HG02588 (cell line): ENCODE measurements around the gene NCF1.
"Not testable (repeated sequence)": the region's sequence is repeated elsewhere in the genome, so short reads cannot be mapped to it uniquely, and the experiment has no call there.

Experiments used
- ATAC-seq: cut with Tn5 transposase; IDR thresholded peaks from one replicate; pipeline ENCODE4 v1.9.1; 2021; ENCODE audit warnings: mild to moderate bottlenecking, moderate library complexity; ENCODE audit not compliant: unreplicated experiment

The NCF1 gene

DNA sequence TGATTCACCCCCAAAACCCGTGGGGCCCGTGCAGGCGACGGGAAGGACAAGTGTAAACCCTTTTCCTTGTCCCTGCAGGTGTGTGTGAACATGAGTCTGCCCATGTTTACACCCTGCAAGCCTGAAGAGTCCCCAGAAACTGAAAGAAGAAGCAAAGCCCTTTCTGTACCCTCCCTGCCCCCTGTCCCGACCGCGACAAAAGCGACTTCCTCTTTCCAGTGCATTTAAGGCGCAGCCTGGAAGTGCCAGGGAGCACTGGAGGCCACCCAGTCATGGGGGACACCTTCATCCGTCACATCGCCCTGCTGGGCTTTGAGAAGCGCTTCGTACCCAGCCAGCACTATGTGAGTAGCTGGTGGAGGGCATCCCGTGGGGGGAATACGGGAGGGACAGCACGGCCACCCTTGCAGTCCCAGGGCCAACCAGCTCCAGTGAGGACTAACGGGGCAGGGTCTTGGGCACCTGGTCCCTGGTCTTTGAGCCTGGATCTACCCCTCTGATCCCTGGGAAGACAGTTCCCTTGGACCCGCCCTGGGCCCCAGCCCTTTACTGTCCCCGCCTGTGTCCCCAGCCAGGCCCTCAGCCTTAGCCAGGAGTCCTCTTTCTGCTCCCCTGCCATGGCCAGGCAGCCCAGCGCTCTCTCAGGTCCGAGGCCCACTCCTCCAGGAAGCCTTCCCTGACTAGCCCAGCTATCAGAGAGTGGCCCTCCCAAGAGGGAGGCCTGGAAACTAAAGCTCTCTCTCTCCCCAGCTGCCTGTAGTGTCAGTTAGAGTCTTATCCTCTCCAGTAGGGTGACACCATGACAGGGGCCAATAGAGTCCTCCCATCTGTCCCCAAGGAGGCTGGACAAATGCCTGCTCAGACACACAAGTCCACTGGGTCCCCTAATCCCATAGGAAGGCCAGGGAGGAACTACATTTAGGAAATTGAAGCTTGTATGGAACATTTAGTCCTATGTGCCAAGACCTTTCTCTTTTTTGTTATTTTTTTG lies at the start of gene NCF1:
NCF1 (plus strand) TSS at position 252 of the 991 bp plus-strand sequence; CDS start at position 273, 21 bp downstream.
- ATAC-seq: peak; percentile 80

DNA sequence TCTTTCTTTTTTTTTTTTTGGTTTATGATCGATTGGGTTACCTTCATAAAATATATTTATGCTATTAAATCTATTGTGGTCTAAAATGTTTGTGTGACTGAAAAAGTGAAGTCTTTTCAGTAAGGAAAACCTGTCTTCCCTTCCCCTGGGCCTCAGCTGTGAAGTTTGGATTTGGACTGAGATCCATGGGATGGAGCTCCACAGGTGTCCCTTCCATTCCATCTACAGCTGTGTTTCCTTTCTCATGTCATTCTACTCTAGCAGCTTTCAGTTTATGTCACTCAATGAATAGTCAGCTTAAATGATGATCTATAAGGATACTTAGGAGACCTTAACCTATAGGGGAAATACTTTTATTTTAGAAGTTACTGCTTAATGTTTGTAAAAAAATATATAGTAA lies 48.0 kb upstream of the NCF1 start:
- ATAC-seq: no peak

DNA sequence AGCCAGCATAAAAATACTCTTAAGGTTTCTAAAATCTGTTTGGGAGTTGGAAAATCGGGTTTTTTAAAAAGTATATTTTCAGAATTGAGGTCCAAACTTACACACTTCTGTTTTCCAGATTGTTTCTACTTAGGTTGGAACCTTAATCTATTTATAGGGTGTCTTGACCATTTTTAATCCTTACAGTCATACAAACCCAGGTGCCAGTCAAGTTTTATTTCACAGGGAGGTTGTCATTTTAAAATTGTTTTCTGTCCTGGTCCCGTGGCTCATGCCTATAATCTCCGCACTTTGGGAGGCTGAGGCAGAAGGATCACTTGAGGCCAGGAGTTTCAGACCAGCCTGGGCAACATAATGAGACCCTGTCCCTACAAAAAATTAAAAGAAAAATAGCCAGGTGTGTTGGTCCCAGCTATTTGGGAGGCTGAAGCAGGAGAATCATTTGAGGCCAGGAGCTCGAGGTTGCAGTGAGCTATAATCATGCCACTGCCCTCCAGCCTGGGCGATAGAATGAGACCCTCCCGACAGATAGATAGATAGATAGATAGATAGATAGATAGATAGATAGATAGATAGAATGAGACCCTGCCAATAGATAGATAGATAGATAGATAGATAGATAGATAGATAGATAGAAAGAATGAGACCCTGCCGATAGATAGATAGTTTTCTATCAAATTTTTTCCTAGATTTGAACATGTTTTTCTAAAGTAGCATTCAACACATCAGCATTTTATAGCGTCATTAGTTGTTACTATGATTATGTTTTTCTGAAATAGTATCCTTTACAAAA lies 47.3 kb upstream of the NCF1 start:
- ATAC-seq: no peak

DNA sequence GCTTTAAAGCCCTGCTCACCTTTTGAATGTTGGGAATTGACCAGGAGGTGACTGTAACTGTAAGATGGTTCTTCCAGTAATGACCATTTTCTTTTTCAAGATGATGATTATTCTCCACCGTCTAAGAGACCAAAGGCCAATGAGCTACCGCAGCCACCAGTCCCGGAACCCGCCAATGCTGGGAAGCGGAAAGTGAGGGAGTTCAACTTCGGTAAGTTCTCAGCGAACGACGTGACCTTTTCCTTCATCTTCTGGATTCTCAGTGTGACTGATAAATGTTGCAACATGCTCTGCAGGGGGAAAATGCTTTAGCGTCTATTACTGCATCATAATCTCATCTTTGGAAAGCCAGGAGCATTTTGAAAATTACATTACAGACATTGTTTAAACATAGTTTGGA lies 45.1 kb upstream of the NCF1 start:
- not testable (repeated sequence) for ATAC-seq

DNA sequence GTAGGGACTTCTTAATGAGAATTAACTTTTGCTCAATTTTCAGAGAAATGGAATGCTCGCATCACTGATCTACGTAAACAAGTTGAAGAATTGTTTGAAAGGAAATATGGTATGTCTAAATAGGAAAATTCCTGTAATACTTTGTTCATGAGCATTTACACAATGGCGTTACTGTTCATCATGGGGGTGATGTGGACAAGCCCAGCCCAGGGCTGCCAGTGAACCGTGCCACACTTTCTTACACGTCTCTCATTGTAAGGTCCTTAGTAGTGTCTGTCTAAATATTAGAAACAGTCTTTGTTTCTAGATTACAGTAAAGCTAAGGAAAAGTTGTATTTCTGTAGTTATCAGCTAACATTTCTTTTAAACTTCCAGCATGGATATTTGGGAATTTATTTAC lies 43.6 kb upstream of the NCF1 start:
- ATAC-seq: not testable (repeated sequence)

DNA sequence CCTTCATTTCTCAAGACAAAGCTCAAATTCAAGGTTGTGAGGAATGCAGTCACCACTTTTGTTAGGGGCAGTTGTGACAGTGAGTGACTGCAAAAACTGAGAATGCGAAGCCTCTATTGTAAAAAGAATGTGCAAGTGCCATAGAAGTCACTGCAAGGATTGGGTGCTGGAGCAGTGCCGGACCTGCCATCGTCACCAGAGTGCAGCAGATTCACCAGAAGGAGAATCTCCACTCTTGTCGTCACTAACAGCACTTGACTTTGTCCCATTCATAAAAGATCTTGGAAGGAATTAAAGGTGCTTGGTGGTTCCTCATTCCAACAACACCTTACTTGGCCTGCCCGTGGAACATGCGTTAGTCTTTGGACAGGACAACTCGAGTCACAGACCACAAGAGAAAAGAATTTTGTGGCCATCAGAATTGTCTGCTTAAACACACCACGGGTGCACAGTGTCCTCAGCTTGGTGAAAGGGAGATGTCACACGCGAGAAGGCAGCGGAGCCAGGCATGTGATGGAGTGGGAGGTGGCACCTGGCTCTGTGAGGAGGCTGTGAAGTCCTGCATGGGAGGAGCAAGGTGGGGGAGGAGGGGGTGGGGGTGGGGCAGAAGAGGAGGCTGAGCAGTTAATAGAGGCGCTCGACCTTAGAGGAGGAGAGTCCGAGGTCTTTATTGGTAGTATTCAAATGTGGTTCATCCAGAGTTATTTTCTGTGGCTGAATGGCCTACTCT lies 33.7 kb upstream of the NCF1 start:
- ATAC-seq: not testable (repeated sequence)

DNA sequence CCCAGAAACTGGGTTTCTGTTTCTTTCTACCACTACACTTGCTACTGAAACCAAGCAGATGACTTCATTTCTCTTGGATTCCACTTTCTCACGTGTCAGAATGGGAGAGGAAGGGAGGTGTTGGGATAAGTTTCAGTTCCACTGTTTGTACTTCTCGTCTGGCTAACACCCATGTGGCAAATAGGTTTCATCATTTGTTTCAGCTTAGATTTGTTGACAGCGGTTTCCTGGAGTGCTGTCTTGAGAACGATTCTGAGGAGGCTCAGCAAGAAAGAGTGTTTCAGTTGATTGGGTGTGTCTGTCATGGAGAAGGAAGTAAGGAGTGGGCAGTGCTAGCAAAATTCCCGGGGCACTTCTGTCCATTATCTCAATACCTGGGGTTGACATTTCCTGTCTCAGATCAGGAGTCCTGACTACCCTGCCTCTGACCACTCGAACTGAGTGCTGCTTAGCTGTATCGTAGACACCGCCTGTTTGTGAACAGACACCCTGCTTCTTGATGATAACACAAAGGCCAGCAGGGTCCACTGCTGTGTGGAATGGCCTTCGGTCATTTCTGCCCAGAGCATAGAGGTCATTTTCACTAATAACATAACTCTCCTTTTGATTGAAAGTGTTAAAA lies 29.8 kb upstream of the NCF1 start:
- not testable (repeated sequence) for ATAC-seq

DNA sequence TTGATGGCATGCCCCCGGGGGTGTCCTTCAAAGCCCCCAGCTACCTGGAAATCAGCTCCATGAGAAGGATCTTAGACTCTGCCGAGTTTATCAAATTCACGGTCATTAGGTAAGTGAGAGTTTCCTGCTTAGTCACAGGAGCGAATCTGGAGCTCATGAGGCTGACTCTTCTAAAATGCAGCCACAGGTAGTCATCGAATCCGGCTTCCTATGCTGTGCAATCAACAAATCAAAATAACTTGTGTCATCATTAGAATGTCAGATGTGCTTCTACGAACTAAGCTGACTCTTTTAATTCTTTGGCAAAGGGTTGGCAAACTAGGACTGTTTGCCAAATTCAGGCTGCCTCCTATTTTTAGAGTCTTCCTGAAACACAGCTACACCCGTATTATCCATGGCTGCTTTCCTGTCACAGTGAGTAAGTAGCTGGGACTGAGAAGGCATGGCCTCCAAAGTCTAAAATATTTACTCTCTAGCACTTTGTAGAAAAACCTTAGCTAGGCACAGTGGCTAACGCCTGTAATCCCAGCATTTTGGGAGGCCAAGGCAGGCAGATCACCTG lies 19.8 kb upstream of the NCF1 start:
- not testable (repeated sequence) for ATAC-seq

DNA sequence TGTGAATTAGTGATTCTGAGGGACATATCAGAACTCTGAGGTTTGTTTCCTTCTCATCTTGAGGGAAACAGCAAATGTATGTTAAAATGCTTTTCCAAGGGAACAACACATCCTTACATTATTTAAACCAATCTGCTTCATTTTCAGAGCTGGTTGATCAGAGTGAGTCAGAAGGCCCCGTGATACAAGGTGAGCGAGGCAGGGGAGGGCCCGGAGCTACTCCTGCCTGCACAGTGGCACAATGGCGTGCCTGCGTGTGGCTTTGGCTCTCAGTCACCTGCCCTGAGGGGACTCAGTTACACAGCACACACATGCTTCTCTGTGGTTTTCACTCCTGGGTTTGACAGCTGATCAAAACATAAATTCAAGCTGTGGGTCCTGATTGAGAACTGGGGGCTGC lies 17.1 kb upstream of the NCF1 start:
- not testable (repeated sequence) for ATAC-seq

DNA sequence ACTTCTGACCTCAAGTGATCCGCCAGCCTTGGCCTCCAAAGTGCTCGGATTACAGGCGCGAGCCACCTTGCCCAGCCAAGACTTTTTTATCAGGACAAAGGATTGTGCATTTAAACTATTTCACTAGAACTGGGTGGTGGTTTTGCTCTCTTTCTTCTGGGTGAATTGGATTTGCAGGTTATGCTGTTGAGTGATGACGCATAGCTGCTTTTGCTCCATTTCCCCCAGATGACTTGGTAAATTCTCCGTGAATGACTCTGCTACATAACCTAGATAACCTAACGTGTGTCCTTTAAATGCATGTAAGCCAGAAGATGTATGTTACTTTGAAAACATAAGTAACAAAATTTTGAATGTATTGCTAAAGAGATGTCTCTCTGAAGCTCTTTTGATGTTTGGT lies 15.5 kb upstream of the NCF1 start:
- not testable (repeated sequence) for ATAC-seq

DNA sequence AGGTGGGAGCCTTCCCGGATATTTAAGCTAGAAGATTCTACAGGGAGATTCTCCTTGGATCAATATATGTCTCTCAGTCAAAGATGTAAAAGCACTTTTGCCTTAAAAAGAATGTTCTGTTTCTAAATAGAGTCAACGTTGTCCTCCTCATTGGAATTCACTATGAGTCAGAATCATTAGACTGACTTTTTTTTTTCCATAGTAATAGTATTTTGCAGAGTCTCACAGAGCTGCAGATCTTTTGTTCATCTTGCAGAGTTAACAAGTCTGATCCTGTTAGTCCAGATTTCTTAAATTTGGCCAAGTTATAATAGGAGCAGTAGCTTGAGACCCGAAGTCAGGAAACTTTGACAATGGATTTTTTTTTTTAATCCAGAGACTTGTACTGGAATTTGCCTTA lies 14.8 kb upstream of the NCF1 start:
- not testable (repeated sequence) for ATAC-seq

DNA sequence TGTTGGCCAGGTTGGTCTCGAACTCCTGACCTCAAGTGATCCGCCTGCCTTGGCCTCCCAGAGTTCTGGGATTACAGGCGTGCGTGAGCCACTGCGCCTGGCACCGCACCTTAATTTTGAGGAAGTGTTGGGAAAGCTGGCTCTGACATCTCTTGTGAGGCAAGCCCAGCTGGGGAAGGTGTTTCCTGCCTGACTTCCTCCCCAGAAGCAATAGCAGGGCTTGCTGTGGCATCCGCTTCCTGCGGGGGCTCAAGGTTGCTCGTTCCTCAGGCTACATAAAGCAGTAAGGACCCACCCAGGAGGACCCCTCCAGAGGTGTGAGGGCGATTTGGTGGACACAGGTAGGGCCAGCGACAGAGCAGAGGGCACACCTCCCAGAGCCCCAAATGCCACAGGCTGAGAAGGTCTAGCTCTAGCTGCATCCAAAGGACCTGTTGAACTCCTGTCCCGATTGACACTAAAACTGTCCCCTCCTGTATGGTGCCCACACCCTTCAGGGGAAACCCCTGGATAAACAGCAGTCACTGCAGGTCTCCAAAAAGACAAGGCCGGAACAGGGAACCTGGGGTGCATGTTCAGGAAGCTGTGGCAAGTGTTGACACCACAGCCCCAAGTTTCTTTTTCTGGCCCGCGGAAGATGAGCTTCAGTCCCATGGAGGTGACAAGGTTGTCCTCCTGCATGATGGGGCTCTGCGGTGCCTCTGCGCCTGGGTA lies 8.4 kb upstream of the NCF1 start:
- peak; percentile 23 for ATAC-seq

DNA sequence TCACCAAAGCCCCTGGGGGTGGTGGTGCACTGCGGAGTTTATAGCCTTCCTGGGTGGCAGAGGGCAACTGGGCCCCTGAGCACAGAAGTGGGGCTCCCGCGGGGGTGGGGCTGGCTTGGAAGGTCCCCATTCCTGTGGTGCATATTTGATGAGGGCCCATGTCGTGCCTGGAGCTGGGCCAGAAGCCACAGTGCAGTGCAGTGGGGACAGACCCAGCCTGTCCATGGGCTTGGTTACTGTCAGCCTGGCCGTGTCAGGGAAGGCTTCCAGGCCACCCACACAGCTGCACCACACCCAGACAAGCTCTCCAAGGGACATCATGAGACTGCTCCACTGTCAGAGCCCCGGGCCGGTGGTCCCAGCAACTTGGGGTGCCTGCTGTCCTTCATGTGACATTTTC lies 7.3 kb upstream of the NCF1 start:
- ATAC-seq: peak; percentile 29

DNA sequence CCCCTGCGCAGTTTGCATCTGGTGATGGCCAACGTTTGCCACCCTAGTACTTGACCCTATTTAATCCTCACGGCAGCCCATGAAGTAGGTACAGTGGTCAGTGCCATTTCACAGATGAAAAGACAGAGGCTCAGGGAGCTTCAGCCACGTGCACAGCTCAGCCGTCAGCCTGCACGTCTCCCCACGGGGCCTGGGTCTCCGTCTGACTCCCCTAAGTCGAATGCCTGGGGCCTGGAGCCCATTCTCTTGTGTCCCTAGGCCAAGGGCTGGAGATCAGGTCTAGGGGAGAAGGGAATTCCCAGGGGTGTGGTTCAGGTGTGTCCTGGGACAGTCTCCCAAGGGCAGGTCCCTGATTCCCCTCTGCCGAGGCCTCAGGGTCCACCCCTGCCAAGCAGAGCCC lies 6.8 kb upstream of the NCF1 start:
- not testable (repeated sequence) for ATAC-seq

DNA sequence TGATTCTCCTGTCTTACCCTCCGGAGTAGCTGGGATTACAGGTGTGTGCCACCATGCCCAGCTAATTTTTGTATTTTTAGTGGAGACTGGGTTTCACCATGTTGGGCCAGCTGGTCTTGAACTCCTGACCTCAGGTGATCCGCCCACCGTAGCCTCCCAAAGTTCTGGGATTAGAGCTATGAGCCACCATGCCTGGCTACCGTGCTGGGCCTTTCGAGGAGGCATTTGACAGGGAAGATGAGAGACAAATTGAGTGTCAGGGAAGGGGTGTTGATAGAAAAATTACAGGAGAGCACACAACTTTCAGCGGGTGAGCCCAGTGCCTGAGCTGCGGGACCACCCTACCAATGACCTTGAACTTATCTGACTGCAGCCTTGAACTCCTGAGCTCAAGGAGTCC lies 3.7 kb upstream of the NCF1 start:
- ATAC-seq: not testable (repeated sequence)

DNA sequence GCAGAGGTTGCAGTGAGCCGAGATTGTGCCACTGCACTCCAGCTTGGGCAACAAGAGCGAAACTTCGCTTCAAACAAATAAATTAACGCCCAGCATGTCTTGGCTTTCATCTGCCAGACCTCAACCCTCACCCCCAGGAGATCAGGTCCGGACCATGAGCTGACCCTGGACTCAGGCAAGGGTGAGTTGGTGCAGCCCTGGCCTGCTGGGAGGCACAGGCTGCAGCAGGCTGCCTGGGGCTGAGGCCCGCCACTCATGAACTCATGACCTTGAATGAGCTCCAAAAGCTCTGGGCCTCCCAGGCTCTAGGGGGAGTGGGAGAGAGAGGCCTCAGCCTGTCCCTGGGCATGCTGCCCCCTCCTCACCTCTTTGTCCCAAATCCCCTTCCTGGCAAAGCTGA lies 1.7 kb upstream of the NCF1 start:
- ATAC-seq: not testable (repeated sequence)

DNA sequence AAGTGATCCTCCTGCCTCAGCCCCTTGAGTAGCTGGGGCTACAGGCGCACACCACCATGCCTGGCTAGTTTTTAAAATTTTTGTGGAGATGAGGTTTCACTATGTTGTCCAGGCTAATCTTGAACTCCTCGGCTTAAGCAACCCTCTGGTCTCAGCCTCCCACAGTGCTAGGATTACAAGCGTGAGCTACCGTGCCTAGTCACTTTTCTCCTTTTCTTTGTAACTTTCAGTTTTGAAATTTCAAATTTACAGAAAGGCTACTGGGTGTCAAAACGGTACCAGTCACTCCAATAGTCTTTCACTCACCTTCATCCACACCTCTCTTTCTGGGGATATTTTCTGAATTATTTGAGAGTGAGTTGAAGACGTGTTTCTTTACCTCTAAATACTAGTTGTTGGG lies 1.3 kb downstream of the NCF1 start:
- not testable (repeated sequence) for ATAC-seq

DNA sequence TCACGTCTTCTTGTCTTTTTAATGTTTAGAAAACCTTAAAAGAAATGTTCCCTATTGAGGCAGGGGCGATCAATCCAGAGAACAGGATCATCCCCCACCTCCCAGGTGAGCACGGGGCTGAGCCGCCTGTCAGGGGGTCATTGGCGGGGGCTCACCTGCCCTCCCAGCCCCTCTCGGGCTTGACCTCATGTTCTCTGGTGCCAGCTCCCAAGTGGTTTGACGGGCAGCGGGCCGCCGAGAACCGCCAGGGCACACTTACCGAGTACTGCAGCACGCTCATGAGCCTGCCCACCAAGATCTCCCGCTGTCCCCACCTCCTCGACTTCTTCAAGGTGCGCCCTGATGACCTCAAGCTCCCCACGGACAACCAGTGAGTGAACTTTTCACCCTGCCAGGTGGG lies 5.2 kb downstream of the NCF1 start:
- not testable (repeated sequence) for ATAC-seq

DNA sequence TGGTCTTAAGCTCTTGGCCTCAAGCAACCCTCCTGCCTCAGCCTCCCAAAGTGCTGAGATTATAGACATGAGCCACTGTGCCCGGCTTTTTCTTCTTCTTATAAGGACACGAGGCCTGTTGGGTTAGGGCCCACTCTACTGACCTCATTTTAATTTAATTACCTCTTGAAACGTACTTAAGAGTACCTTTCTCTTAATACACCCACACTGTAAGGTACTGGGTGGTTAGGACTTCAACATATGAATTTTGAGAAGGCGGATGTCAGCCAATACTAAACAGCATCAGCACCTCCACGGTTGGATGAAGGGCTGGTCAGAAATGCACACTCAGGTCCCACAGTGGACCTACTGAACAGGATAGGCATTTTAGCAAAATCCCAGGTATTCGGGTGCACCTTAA lies 7.9 kb downstream of the NCF1 start:
- ATAC-seq: not testable (repeated sequence)

DNA sequence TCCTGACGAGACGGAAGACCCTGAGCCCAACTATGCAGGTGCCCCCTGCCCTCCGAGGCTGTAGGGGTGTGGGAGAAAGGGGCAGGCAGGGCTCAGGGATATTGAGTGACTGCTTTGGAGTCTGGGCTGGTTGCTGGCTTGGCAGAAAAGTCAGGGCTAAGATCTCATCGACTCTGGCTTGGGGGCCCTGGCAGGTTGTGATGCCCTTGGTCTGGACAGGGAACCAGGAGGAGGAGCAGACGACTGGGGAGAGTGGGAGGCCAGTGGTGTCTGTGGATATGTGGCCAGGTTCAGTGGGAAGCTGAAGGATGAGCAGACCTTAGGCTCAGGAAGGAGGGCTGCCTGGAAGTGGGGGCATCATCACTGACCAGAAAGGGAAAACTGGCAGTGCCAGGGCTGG lies 9.8 kb downstream of the NCF1 start:
- not testable (repeated sequence) for ATAC-seq
